AG09319 (cell line): ENCODE results near the gene RET.
"Not testable (repeated sequence)": the region's sequence is repeated elsewhere in the genome, so short reads cannot be mapped to it uniquely, and the experiment has no call there.

Source experiments
- DNase-seq: peaks from one replicate; pipeline ENCODE4 v3.0.0-alpha.2; 2010; ENCODE audit warnings: low read depth; ENCODE audit errors: extremely low read depth
- CTCF ChIP-seq: IDR thresholded peaks from 2 replicates; pipeline ENCODE4 v1.5.1; 2011; ENCODE audit warnings: low read depth, mild to moderate bottlenecking, inconsistent platforms, low read length, moderate library complexity

Gene RET

GRCh38 chr10:43091846-43092245, 15.0 kb downstream of the RET start:
- TF ChIP-seq CTCF: no peak
- DNase-seq: no peak

DNA sequence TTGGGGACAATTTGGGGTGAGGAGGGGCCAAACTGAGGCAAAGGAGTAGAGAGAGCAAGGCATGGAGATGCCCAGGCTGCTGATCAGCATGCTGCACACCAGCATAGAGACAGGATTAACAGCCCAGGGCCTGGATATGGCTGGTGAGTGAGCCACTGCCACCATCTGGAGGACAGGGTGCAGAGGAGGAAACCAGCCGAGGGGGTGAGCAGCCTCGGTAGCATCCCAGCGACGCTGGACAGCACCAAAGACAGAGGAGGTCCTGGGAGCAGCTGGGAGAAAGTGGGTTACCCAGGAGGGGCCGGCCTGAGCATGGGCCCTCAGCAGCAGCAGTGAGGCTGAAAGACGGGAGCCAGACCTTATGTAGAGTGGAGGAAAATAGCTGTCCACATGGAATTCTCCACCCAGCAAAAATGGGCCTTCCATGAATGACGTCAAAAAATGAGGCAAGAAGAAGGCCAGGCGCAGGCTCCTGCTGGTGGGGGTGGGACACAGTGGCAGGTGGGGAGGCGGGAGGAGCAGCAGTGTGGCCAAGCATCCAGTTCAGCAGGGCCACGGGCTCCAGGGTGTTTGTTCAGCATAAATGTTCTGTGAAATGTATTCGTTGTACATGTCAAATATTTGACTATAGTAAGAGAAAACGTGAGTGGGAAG, 16.7 kb downstream of the RET start:
- no peak for DNase-seq
- no peak; the same call in 1 of the 2 replicates for TF ChIP-seq CTCF

DNA sequence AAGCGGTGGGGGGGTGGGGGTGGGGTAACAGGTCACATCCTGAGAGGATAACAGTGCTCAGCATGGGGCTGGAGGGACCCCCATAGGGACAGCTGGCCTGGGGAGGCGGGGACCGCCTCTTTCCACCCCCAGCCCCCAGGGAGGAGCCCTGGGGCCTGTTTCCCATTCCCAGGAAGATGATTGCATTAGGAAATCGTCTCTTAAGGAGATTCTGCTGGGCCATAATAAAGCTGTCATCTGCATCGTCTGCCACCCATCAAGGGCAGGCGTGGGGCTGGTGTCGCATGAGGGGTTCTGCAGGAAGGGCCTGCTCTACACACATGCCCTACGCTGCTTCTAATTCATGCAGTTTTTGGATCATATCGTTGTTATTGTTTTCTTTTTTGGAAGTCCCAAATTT, 17.2 kb downstream of the RET start:
- TF ChIP-seq CTCF: no peak
- no peak for DNase-seq

DNA sequence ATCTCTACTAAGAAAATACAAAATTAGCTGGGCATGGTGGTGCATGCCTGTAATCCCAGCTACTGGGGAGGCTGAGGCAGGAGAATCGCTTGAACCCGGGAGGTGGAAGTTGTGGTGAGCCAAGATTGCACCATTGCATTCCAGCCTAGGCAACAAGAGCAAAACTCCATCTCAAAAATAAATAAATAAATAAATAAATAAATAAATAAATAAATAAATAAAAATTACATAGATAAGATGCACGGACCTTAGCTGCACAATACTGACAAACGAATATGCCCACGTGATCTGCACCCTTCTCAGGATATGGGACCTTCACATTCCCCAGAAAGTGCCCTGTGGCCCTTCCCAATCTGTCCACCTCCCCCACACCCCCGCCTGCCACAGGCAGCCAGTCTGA, 22.5 kb downstream of the RET start:
- not testable (repeated sequence) for DNase-seq

- TF ChIP-seq CTCF: no peak
- DNase-seq: no peak
These were observed 23.1 kb downstream of the RET start for GRCh38 chr10:43099928-43100327.

- no peak for DNase-seq
- TF ChIP-seq CTCF: no peak
These were observed 23.5 kb downstream of the RET start for GRCh38 chr10:43100366-43100765.

GRCh38 chr10:43102063-43102828, 25.4 kb downstream of the RET start:
- DNase-seq: no peak
- no peak for TF ChIP-seq CTCF
